GM18909 (cell line): ENCODE results near the gene ESYT1.

ENCODE experiments used
- ATAC-seq: cut with Tn5 transposase; IDR thresholded peaks from one replicate; pipeline ENCODE4 v1.9.1; 2021; ENCODE audit warnings: mild to moderate bottlenecking; ENCODE audit not compliant: unreplicated experiment, poor library complexity

Gene ESYT1, protein sequence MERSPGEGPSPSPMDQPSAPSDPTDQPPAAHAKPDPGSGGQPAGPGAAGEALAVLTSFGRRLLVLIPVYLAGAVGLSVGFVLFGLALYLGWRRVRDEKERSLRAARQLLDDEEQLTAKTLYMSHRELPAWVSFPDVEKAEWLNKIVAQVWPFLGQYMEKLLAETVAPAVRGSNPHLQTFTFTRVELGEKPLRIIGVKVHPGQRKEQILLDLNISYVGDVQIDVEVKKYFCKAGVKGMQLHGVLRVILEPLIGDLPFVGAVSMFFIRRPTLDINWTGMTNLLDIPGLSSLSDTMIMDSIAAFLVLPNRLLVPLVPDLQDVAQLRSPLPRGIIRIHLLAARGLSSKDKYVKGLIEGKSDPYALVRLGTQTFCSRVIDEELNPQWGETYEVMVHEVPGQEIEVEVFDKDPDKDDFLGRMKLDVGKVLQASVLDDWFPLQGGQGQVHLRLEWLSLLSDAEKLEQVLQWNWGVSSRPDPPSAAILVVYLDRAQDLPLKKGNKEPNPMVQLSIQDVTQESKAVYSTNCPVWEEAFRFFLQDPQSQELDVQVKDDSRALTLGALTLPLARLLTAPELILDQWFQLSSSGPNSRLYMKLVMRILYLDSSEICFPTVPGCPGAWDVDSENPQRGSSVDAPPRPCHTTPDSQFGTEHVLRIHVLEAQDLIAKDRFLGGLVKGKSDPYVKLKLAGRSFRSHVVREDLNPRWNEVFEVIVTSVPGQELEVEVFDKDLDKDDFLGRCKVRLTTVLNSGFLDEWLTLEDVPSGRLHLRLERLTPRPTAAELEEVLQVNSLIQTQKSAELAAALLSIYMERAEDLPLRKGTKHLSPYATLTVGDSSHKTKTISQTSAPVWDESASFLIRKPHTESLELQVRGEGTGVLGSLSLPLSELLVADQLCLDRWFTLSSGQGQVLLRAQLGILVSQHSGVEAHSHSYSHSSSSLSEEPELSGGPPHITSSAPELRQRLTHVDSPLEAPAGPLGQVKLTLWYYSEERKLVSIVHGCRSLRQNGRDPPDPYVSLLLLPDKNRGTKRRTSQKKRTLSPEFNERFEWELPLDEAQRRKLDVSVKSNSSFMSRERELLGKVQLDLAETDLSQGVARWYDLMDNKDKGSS

DNA sequence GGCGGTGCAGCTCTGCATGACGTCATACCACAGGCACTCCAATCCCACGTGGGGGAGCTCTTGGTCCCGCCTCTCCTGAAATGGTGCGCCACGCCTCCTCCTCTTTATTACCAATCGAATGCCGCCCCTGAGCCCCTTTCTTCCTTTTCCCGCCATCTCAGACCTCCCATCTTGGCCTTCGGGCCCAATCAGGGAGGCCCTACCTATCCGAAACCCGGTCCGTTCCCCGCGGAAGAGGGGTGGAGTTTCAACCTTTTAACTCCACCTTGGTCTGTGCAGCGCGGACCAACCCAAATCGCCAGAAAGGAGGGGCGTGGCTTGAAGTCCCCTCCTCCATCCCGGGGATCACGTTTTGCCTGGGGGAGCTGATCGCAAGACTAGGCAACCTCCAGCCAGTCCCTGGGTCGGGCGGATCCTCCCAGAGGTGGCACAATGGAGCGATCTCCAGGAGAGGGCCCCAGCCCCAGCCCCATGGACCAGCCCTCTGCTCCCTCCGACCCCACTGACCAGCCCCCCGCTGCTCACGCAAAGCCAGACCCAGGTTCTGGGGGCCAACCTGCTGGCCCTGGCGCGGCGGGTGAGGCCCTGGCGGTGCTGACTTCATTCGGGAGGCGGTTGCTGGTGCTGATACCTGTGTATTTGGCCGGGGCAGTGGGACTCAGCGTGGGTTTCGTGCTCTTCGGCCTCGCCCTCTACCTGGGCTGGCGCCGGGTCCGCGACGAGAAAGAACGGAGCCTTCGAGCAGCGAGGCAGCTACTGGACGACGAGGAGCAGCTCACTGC lies at the start of gene ESYT1:
TSS of gene ESYT1 (plus strand) at position 380 of the 782 bp plus-strand sequence. CDS start at position 433, 53 bp downstream.
- peak; percentile 88 for ATAC-seq

DNA sequence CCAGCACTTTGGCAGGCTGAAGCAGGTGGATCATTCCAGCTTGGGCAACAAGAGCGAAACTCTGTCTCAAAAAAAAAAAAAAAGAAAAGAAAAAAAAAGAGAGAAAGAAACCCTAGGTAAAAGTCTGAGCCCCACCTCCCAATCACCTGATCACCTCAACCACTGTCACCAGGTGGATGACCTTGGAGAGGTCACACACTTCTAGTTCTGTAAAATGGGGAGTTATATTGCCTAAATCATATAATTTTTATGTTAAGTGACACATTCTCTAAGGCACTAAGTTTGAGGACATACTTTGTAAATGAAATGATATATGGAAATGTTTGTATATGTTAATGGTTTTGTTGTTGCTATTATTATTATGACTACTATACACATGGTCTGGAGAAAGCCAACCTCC lies 49.6 kb upstream of the ESYT1 start:
- ATAC-seq = no peak

GRCh38 chr12:56078931-56079722 lies 48.9 kb upstream of the ESYT1 start:
- peak; percentile 77 for ATAC-seq

- ATAC-seq = peak; percentile 30
Measured at GRCh38 chr12:56079723-56080555, 48.1 kb upstream of the ESYT1 start, which contains the start of gene ERBB3. TSS of gene ERBB3 (plus strand) at chr12:56080165. CDS start at chr12:56080301, 136 bp downstream.

DNA sequence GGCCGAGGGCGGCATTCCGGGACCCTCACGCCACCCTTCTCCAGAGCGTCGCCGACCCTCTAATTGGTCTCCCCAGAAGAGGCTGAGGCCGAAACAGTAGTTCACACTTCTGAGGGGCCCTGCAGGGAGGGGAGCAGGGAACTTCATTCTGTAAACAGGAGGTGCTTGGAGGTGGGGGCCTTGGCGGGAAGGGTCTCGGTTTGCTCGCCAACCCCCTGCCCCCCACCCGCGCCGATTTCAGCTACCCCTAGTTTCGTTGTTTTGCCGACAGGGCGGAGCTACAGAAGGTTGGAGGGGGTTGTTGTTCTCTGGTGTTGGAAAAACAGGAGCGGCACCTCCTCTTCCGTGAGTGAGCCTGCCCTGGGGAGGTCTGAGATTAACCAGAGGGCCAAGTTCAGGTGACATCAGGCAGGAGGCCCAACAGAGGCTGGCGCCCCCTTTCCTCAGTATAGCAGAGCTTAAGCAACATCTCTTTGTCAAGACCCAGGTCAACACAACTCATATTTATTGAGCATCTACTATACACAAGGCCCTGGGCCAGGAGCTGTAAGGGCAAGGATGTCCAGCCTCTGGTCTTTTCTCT lies 47.4 kb upstream of the ESYT1 start:
- no peak for ATAC-seq

- no peak for ATAC-seq
Measured at GRCh38 chr12:56081393-56082347, 46.4 kb upstream of the ESYT1 start.

DNA sequence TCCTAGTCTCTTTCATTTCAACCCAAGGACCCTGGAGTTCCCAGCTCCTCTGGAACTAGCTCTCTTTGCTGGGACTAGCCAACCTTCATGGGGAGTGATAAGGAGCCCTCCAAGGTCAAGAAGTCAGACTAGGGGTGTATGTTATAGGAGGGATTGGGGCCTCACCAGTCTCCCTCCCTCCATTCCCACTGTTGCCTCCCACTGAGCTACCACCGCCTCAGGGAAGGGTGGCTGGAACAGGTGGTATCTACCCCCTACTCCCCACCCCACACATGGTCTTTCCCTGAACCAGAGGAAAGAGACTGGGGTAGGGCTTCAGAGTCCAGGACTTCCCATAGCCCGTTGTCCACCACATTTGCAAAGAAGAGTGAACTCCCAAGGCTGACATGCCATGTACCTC lies 45.7 kb upstream of the ESYT1 start:
- ATAC-seq = no peak

DNA sequence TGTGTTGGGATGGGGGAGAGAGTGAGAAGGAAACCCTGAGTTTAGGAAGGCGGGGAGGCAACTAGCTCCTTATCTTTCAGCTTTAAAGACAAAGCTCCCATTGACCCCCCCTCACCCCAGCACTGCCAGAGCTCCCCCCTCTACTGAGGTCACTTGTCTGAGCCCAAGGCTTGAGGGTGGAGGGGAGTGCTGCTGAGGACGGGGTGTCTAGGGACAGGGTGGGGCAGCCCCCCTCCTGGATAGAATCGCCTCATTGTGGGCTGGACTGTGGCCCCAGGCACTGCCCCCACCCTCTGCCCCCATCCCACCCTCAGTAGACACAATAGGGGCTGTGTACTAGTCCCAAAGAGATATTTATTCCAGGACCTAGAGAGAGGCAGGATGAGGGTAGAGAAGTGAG lies 45.1 kb upstream of the ESYT1 start:
- no peak for ATAC-seq

DNA sequence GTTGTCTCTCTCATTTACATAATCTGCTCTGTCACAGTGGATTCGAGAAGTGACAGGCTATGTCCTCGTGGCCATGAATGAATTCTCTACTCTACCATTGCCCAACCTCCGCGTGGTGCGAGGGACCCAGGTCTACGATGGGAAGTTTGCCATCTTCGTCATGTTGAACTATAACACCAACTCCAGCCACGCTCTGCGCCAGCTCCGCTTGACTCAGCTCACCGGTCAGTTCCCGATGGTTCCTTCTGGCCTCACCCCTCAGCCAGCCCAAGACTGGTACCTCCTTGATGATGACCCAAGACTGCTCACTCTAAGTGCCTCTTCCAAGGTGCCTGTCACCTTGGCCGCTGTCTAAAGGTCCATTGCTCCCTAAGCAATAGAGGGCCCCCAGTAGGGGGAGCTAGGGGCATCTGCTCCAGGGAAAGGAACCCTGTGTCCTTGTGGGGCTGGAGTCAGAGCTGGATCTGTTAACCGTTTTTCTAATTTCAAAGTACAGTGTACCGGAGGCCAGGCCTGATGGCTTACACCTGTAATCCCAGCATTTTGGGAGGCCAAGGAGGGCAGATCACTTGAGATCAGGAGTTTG lies 43.0 kb upstream of the ESYT1 start:
- ATAC-seq = no peak

- ATAC-seq = no peak
Measured at GRCh38 chr12:56086096-56086495, 42.0 kb upstream of the ESYT1 start.

DNA sequence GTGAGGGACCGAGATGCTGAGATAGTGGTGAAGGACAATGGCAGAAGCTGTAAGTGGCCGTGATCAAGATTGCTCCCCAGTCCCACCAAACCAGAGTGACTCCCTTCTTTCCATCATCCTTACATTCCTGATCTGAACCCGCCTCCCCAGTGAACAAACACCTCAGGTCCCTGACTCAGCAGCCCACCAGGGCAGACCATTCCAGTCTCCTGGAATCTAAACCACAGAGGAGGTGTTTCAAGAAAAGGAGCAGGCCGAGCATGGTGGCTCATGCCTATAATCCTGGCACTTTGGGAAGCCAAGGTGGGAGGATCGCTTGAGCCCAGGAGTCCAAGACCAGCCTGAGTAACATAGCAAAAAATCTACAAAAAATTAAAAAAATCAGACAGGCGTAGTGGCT lies 41.5 kb upstream of the ESYT1 start:
- no peak for ATAC-seq

- no peak for ATAC-seq
Measured at GRCh38 chr12:56087220-56087619, 40.8 kb upstream of the ESYT1 start.

- ATAC-seq = no peak
Measured at GRCh38 chr12:56097738-56098137, 30.3 kb upstream of the ESYT1 start.

DNA sequence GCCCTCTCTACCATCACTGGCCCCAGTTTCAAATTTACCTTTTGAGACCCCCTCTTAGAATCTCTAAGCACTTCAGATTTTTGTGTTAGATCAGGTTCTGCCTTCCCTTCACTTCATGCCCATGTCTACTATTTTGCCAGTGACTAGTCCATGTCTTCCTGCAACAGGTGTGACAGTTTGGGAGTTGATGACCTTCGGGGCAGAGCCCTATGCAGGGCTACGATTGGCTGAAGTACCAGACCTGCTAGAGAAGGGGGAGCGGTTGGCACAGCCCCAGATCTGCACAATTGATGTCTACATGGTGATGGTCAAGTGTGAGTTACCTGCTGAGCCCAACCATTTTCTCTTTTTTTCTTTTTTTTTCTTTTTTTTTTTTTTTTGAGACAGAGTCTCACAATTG lies 29.5 kb upstream of the ESYT1 start:
- no peak for ATAC-seq

DNA sequence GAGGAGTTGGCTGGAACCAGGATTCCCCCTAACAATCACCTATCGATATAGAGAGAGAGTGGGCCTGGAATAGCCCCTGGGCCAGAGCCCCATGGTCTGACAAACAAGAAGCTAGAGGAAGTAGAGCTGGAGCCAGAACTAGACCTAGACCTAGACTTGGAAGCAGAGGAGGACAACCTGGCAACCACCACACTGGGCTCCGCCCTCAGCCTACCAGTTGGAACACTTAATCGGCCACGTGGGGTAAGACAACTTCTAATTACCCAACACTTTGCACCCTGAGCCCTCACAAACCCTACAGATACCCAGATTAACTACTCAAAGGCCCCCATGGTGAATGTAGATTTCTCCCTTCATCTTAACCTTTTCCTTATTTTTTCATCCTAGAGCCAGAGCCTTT lies 28.3 kb upstream of the ESYT1 start:
- ATAC-seq = no peak

DNA sequence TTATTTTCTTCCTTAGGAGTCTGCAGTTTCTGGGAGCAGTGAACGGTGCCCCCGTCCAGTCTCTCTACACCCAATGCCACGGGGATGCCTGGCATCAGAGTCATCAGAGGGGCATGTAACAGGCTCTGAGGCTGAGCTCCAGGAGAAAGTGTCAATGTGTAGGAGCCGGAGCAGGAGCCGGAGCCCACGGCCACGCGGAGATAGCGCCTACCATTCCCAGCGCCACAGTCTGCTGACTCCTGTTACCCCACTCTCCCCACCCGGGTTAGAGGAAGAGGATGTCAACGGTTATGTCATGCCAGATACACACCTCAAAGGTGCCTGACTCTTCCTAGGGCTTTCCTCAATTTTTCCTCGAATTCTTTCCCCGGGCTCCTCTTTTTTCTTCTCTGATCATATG lies 27.0 kb upstream of the ESYT1 start:
- no peak for ATAC-seq

DNA sequence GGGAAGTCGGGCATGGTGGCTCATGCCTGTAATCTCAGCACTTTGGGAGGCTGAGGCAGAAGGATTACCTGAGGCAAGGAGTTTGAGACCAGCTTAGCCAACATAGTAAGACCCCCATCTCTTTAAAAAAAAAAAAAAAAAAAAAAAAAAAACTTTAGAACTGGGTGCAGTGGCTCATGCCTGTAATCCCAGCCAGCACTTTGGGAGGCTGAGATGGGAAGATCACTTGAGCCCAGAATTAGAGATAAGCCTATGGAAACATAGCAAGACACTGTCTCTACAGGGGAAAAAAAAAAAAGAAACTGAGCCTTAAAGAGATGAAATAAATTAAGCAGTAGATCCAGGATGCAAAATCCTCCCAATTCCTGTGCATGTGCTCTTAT lies 25.4 kb upstream of the ESYT1 start:
- ATAC-seq = no peak
